Transverse colon (tissue), 4 donors: Measurements from ENCODE around the gene PPP1R7. TPM values are rescaled to one million over a fixed set of nuclear protein-coding genes. Genes with fewer than 3 reads are reported as not detected.

Experiments
- DNase-seq: peaks from one replicate; pipeline ENCODE4 v3.0.0-alpha.2; 2019
- H3K27ac ChIP-seq, 4 donors: fragments of 200-600 bp; sonication (generic); 2 replicates each; pipeline ENCODE4 v1.5.1; 2016 to 2018; ENCODE audit warnings: inconsistent platforms in 4 of 4
- H3K27me3 ChIP-seq: fragments of 200-600 bp; sonication (generic); 2 replicates; pipeline ENCODE4 v1.5.1; 2017; ENCODE audit warnings: inconsistent platforms
- H3K36me3 ChIP-seq, 4 donors: fragments of 200-600 bp; sonication (generic); 2 replicates each; pipeline ENCODE4 v1.5.1; 2017 to 2019; ENCODE audit warnings: inconsistent platforms in 4 of 4
- H3K4me1 ChIP-seq, 4 donors: fragments of 200-600 bp; sonication (generic); 2 replicates each; pipeline ENCODE4 v1.5.1; 2017 to 2020; ENCODE audit warnings: inconsistent platforms in 4 of 4
- H3K4me3 ChIP-seq, 4 donors: fragments of 200-600 bp; sonication (generic); 1 replicate in 1 of 4; 2 replicates in 3 of 4; pipeline versions ENCODE4 v1.5.1 to v1.6.1; 2017 to 2019; ENCODE audit warnings: inconsistent platforms in 4 of 4
- H3K9me3 ChIP-seq, 2 donors: fragments of 200-600 bp; sonication (generic); 2 replicates each; pipeline ENCODE4 v1.5.1; 2017 to 2019; ENCODE audit warnings: inconsistent platforms in 2 of 2
- EP300 ChIP-seq: sonication (generic); formaldehyde crosslinking; IDR thresholded peaks from one replicate; pipeline ENCODE4 v1.6.1; 2017; ENCODE audit warnings: antibody characterized with exemption, low read depth
- POLR2A ChIP-seq: fragments of 450-650 bp; IDR thresholded peaks from one replicate; pipeline ENCODE4 v1.6.1; 2016; ENCODE audit warnings: antibody characterized with exemption, mild to moderate bottlenecking, moderate library complexity
- POLR2AphosphoS5 ChIP-seq, 3 donors: sonication (generic); formaldehyde crosslinking; IDR thresholded peaks; one replicate each; pipeline ENCODE4 v1.6.1; 2016; ENCODE audit warnings: antibody characterized with exemption in 3 of 3
- WGBS, 2 donors: methylation state at CpG; one replicate each; pipeline ENCODE4 v1.1.5; 2018; ENCODE audit warnings: low coverage in 1 of 2; 5-methylcytosine and 5-hydroxymethylcytosine counted together
- in situ Hi-C, 4 donors: fragments of 200-750 bp; cut with MboI; loops; one replicate each; pipeline versions ENCODE4 v1.15.0 to v1.15.1; 2017; ENCODE audit warnings: low sequenced_read_pairs in 3 of 4, low pct_ligation_motif_present in 1 of 4, low pct_unique_long_range_greater_than_20kb in 1 of 4
- intact Hi-C: fragments of 100-400 bp; cut with DNase I; formaldehyde crosslinking; loops from one replicate; pipeline ENCODE4 v1.15.1; 2023; ENCODE audit warnings: low total_unique reads
- total RNA-seq, 4 donors: library from RNA; depleted of rRNA; stranded (reverse); fragments of >200 nt; gene quantifications; one replicate each; pipeline ENCODE4 v1.1.0, GENCODE V29; 2016
- TF ChIP-seq, protein P1 (sequence below), 5 experiments: fragments of 200-600 bp in 3 of 5; fragments of 450-650 bp in 2 of 5; sonication (generic) in 3 of 5; IDR thresholded peaks; 1 replicate in 2 of 5; 2 replicates in 3 of 5; pipeline ENCODE4 v1.5.1; 2016 to 2017; ENCODE audit warnings: antibody characterized with exemption in 5 of 5, inconsistent platforms in 3 of 5, mild to moderate bottlenecking in 2 of 5, moderate library complexity in 1 of 5

PPP1R7 gene
- total RNA-seq, 4 donors from 2014 or later: 10.8 to 84.2 (median 46.5) TPM

DNA sequence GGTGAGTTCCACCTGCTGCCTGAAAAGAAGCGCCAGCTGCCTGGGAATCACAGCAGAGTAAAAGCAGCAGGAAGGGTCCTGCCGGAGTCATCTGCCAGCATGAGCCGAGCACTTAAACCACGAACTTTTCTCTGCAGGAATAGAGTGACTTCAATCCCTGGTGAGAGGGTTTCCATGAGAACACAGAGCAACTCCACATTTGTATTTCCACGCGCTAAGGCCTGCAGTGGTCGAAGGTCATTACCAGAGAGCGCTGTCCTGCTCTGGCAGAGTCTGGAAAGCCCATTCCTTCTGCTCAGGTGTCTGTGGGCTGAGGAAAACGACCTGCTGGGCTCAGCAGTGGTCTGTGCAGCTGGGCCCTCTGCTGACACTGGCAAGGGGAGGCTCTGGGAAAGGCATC is 7.7 kb upstream of the PPP1R7 start:
- DNase-seq: no peak
- TF ChIP-seq POLR2AphosphoS5 (IDR thresholded peaks at IDR 0.05) (no peak), POLR2A (no peak), EP300 (no peak)
- TF ChIP-seq, protein P1, sequence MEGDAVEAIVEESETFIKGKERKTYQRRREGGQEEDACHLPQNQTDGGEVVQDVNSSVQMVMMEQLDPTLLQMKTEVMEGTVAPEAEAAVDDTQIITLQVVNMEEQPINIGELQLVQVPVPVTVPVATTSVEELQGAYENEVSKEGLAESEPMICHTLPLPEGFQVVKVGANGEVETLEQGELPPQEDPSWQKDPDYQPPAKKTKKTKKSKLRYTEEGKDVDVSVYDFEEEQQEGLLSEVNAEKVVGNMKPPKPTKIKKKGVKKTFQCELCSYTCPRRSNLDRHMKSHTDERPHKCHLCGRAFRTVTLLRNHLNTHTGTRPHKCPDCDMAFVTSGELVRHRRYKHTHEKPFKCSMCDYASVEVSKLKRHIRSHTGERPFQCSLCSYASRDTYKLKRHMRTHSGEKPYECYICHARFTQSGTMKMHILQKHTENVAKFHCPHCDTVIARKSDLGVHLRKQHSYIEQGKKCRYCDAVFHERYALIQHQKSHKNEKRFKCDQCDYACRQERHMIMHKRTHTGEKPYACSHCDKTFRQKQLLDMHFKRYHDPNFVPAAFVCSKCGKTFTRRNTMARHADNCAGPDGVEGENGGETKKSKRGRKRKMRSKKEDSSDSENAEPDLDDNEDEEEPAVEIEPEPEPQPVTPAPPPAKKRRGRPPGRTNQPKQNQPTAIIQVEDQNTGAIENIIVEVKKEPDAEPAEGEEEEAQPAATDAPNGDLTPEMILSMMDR (IDR thresholded peaks at IDR 0.05): no peak
- Histone ChIP-seq H3K27me3 (no peaks in the 10 kb centered on the region), H3K36me3 (no peaks in the 10 kb centered on the region), H3K4me1 (no peaks in the 10 kb centered on the region), H3K9me3 (no peaks in the 10 kb centered on the region), H3K4me3 (no peak overlapping the region), H3K27ac (no peak overlapping the region)
- intact Hi-C loops: no loop called here
- in situ Hi-C loops: no loop called here
- 91% methylated on average over 9 of the region's 9 CpGs; no CpG with 5 or more reads in 1 of the 2 donors for WGBS, 2 donors

DNA sequence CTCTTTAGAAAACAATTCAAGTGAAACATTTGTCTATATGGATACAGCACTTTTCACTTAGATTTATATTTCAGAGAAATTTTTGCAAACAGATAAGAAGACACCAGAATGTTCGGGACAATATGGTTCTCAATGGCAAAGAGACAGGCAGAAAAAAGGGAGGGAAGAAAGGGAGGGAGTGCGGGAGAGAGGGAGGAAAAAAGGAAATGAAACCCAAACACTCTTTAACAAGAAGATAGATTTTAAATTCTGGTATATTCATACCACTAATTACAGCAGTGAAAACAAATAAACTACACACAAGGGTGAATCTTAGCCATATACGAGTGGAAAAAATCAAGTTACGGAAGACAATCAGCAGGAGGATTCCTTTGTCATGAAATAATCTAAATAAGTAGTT is 4.0 kb upstream of the PPP1R7 start:
- no peak overlapping the region for H3K27ac ChIP-seq
- 77 to 92% methylated on average over 4 of the region's 4 CpGs for WGBS, 2 donors

DNA sequence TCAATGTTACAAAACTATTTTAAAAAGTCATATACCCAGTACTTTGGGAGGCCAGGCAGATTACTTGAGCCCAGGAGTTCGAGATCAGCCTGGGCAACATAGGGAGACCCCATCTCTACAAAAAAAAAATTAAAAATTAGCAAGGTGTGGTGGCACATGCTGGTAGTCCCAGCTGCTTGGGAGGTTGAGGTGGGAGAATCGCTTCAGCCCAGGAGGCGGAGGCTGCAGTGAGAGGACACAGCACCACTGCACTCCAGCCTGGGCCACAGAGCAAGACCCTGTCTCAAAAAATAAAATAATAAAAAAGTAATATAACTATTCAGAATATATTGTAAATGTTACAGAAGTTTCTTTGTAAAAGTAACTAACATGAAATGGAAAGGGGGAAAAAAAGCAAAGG is 2.9 kb upstream of the PPP1R7 start:
- H3K4me1 ChIP-seq: peaks cover 8 to 21% (median 20%) of the 10 kb centered on the region in 4 donors
- H3K27me3 ChIP-seq: no peaks in the 10 kb centered on the region
- in situ Hi-C loops (no loop called here), intact Hi-C loops (no loop called here)
- H3K9me3 ChIP-seq: no peaks in the 10 kb centered on the region
- WGBS, 2 donors: 96 to 97% methylated on average over 3 of the region's 3 CpGs
- H3K36me3 ChIP-seq: no peaks in the 10 kb centered on the region
- no peak overlapping the region for H3K4me3 ChIP-seq
- DNase-seq: no peak
- H3K27ac ChIP-seq: no peak overlapping the region
- no peak for TF ChIP-seq EP300
- no peak for TF ChIP-seq POLR2AphosphoS5 (IDR thresholded peaks at IDR 0.05)
- no peak for TF ChIP-seq POLR2A
- TF ChIP-seq, protein P1 (IDR thresholded peaks at IDR 0.05): no peak

More for the DNA sequence above, 4.0 kb upstream of the PPP1R7 start:
- H3K4me1 ChIP-seq: peaks cover 7 to 17% (median 14%) of the 10 kb centered on the region in 4 donors
- intact Hi-C loops: no loop called here
- in situ Hi-C loops: no loop called here
- H3K9me3 ChIP-seq: no peaks in the 10 kb centered on the region
- no peak for DNase-seq
- H3K36me3 ChIP-seq: no peaks in the 10 kb centered on the region
- H3K4me3 ChIP-seq: no peak overlapping the region
- H3K27me3 ChIP-seq: no peaks in the 10 kb centered on the region
- TF ChIP-seq, protein P1 (IDR thresholded peaks at IDR 0.05): no peak
- TF ChIP-seq EP300 (no peak), POLR2A (no peak), POLR2AphosphoS5 (IDR thresholded peaks at IDR 0.05) (no peak)

DNA sequence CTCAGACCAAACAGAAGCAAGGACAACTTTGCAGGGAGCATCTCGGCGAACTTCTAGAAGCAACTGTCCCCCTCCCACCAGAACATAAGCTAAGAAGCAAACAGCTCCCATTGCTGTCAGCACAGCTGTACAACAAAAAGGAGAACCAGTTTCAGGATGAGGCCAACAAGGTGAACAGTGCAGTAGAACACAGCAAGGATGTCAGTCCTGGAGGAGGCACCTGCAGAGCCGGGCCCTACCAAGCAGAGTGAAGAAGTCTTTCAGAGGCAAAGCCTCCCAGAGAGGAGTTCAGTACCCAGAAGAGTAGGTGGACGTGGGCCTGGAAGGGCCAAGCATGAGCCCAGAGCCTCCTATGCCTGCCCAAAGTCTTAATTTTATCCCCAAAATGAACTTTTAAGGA is 2.0 kb upstream of the PPP1R7 start:
- peaks cover 8 to 21% (median 20%) of the 10 kb centered on the region in 4 donors for H3K4me1 ChIP-seq
- TF ChIP-seq, protein P1 (IDR thresholded peaks at IDR 0.05): no peak
- TF ChIP-seq POLR2AphosphoS5 (IDR thresholded peaks at IDR 0.05) (no peak), POLR2A (no peak)
- WGBS, 2 donors: 72% methylated on average over 4 of the region's 4 CpGs; no CpG with 5 or more reads in 1 of the 2 donors
- intact Hi-C loops (no loop called here), in situ Hi-C loops (no loop called here)
- no peaks in the 10 kb centered on the region for H3K9me3 ChIP-seq
- H3K36me3 ChIP-seq: no peaks in the 10 kb centered on the region
- no peak overlapping the region for H3K27ac ChIP-seq
- peak overlapping the region in 2 of 4 donors; percentile 92 to 96 for H3K4me3 ChIP-seq
- no peaks in the 10 kb centered on the region for H3K27me3 ChIP-seq
- no peak for DNase-seq
